SK-MEL-5 (cell line): Measurements from ENCODE around the gene STARD3. TPM values are rescaled to one million over a fixed set of nuclear protein-coding genes. Genes with fewer than 3 reads are reported as not detected.

ENCODE experiments used
- DNase-seq: peaks from one replicate; pipeline ENCODE4 v3.0.0-alpha.2; 2016; ENCODE audit warnings: low read depth, low spot score
- in situ Hi-C: cut with HindIII; loops from 2 replicates; pipeline ENCODE4 v1.10.0; 2016; ENCODE audit warnings: low sequenced_read_pairs, high pct_unique_total_duplicates, low pct_unique_long_range_greater_than_20kb
- total RNA-seq: library from RNA; depleted of rRNA; stranded (reverse); fragments of >200 nt; shearing (Covaris generic); gene quantifications from 2 replicates; pipeline ENCODE4 v1.2.3, GENCODE V29; 2014

Gene STARD3
- total RNA-seq, 1 experiment from 2014 or later: 32.9 TPM

GRCh38 chr17:39672522-39673334 lies 35.8 kb downstream of the STARD3 start:
- in situ Hi-C loops: no loop called here
- no peak for DNase-seq

GRCh38 chr17:39673335-39674081 lies 36.6 kb downstream of the STARD3 start:
- no peak for DNase-seq

GRCh38 chr17:39674179-39674578 lies 37.2 kb downstream of the STARD3 start:
- in situ Hi-C loops: no loop called here
- no peak for DNase-seq

More at GRCh38 chr17:39673335-39674081, 36.6 kb downstream of the STARD3 start:
- in situ Hi-C loops: no loop called here

GRCh38 chr17:39674702-39675389 lies 37.9 kb downstream of the STARD3 start:
- in situ Hi-C loops: no loop called here
- no peak for DNase-seq

- in situ Hi-C loops: no loop called here
- DNase-seq: no peak
Measured at GRCh38 chr17:39675390-39676082, 38.6 kb downstream of the STARD3 start.

GRCh38 chr17:39676198-39676819 lies 39.4 kb downstream of the STARD3 start:
- no peak for DNase-seq
- in situ Hi-C loops: no loop called here

GRCh38 chr17:39677072-39677471 lies 40.1 kb downstream of the STARD3 start:
- in situ Hi-C loops: no loop called here

GRCh38 chr17:39677542-39678339 lies 40.8 kb downstream of the STARD3 start:
- in situ Hi-C loops: no loop called here
- no peak for DNase-seq

More at GRCh38 chr17:39677072-39677471, 40.1 kb downstream of the STARD3 start:
- DNase-seq: no peak

- in situ Hi-C loops: no loop called here
- DNase-seq: no peak
Measured at GRCh38 chr17:39678340-39679116, 41.6 kb downstream of the STARD3 start.

GRCh38 chr17:39679521-39680192 lies 42.7 kb downstream of the STARD3 start:
- in situ Hi-C loops: no loop called here
- DNase-seq: no peak

GRCh38 chr17:39683295-39683939 lies 46.5 kb downstream of the STARD3 start:
- in situ Hi-C loops: no loop called here
- no peak for DNase-seq

- no peak for DNase-seq
- in situ Hi-C loops: no loop called here
Measured at GRCh38 chr17:39684369-39685192, 47.6 kb downstream of the STARD3 start.

- no peak for DNase-seq
- in situ Hi-C loops: no loop called here
Measured at GRCh38 chr17:39687101-39687545, 50.2 kb downstream of the STARD3 start.
